OCI-LY1 (cell line): ENCODE measurements around the gene TIMM22.

ENCODE experiments used
- H2AFZ ChIP-seq: fragments of 200-600 bp; sonication (generic), shearing (Covaris generic); 2 replicates; pipeline ENCODE4 v1.6.0; 2014; ENCODE audit warnings: antibody characterized with exemption, mild to moderate bottlenecking, low read length
- H3F3A ChIP-seq: fragments of 200-600 bp; sonication (generic), shearing (Covaris generic); 2 replicates; pipeline ENCODE4 v1.6.0; 2014; ENCODE audit warnings: mild to moderate bottlenecking, antibody characterized with exemption, low read length, moderate library complexity; ENCODE audit not compliant: insufficient read depth
- H3K27ac ChIP-seq: fragments of 200-600 bp; sonication (generic); 2 replicates; pipeline ENCODE4 v1.5.1; 2014; ENCODE audit warnings: low read length, mixed run types, mild to moderate bottlenecking, low read depth; ENCODE audit not compliant: poor library complexity, severe bottlenecking
- H3K27me3 ChIP-seq: fragments of 200-600 bp; sonication (generic); 2 replicates; pipeline ENCODE4 v1.6.0; 2014; ENCODE audit warnings: antibody characterized with exemption, mild to moderate bottlenecking, low read length, moderate library complexity; ENCODE audit not compliant: insufficient read depth
- H3K36me3 ChIP-seq: fragments of 200-600 bp; sonication (generic); 2 replicates; pipeline ENCODE4 v1.6.1; 2014; ENCODE audit warnings: mild to moderate bottlenecking, antibody characterized with exemption, low read length, moderate library complexity, mixed read lengths; ENCODE audit not compliant: insufficient read depth
- H3K4me1 ChIP-seq: fragments of 200-600 bp; sonication (generic); 2 replicates; pipeline ENCODE4 v1.5.1; 2014; ENCODE audit warnings: mild to moderate bottlenecking, low read length, moderate library complexity; ENCODE audit not compliant: insufficient read depth, severe bottlenecking
- H3K4me2 ChIP-seq: fragments of 200-600 bp; sonication (generic), shearing (Covaris generic); 2 replicates; pipeline ENCODE4 v1.6.1; 2014; ENCODE audit warnings: low read length
- H3K4me3 ChIP-seq: fragments of 200-600 bp; sonication (generic); 2 replicates; pipeline ENCODE4 v1.5.1; 2014; ENCODE audit warnings: low read length, low read depth, mild to moderate bottlenecking, mixed read lengths; ENCODE audit not compliant: poor library complexity, severe bottlenecking
- H3K79me2 ChIP-seq: fragments of 200-600 bp; shearing (Covaris generic); 2 replicates; pipeline ENCODE4 v1.6.1; 2016; ENCODE audit warnings: mixed run types, low read length, mixed read lengths; ENCODE audit not compliant: insufficient read depth
- H3K9ac ChIP-seq: fragments of 200-600 bp; sonication (generic), shearing (Covaris generic); 2 replicates; pipeline ENCODE4 v1.6.1; 2014; ENCODE audit warnings: mild to moderate bottlenecking, low read length, mixed read lengths
- H3K9me2 ChIP-seq: fragments of 200-600 bp; sonication (generic), shearing (Covaris generic); 2 replicates; pipeline ENCODE4 v1.6.1; 2014; ENCODE audit warnings: low read depth, mild to moderate bottlenecking, low read length, mixed read lengths
- H3K9me3 ChIP-seq: fragments of 200-600 bp; shearing (Covaris generic); 2 replicates; pipeline ENCODE4 v1.6.1; 2014; ENCODE audit warnings: low read length, mixed read lengths
- H4K20me1 ChIP-seq: fragments of 200-600 bp; sonication (generic), shearing (Covaris generic); 2 replicates; pipeline ENCODE4 v1.6.0; 2016; ENCODE audit warnings: mild to moderate bottlenecking, low read length; ENCODE audit not compliant: insufficient read depth
- EZH2 ChIP-seq: fragments of 200-600 bp; sonication (generic), shearing (Covaris generic); IDR thresholded peaks from 2 replicates; pipeline ENCODE4 v1.8.0; 2017; ENCODE audit warnings: borderline replicate concordance, mixed run types, mild to moderate bottlenecking, antibody characterized with exemption, low read length, moderate library complexity, mixed read lengths
- TF ChIP-seq, protein P1 (sequence below): fragments of 200-600 bp; sonication (generic), shearing (Covaris generic); IDR thresholded peaks from 2 replicates; pipeline ENCODE4 v1.5.1; 2017; ENCODE audit warnings: mild to moderate bottlenecking, antibody characterized with exemption, low read length, moderate library complexity, mixed read lengths

The TIMM22 gene

DNA sequence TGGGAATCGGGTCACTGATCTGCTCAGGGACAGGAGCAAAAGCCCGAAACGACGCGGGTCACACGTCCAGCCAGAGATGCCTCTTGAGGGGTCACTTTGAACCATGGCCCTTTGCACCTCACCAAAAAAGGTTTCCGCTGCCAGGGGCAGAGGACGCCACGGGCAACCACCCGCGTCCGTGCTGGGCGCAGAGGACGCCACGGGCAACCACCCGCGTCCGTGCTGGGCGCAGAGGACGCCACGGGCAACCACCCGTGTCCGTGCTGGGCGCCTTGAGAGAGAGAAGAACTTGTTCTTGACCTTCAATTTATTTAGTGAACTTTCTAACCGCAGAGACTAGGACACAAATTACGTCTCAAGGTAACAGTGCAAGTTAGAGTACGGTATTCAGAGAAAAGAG lies 35.5 kb downstream of the TIMM22 start:
- H3K4me1 ChIP-seq: peaks cover 5% of the 10 kb centered on the region
- no peak overlapping the region for H3K9ac ChIP-seq
- H4K20me1 ChIP-seq: no peaks in the 10 kb centered on the region
- H3K27ac ChIP-seq: no peak overlapping the region
- H3F3A ChIP-seq: no peaks in the 10 kb centered on the region
- H3K27me3 ChIP-seq: no peaks in the 10 kb centered on the region
- no peaks in the 10 kb centered on the region for H3K9me2 ChIP-seq
- no peaks in the 10 kb centered on the region for H3K9me3 ChIP-seq
- TF ChIP-seq, protein P1, sequence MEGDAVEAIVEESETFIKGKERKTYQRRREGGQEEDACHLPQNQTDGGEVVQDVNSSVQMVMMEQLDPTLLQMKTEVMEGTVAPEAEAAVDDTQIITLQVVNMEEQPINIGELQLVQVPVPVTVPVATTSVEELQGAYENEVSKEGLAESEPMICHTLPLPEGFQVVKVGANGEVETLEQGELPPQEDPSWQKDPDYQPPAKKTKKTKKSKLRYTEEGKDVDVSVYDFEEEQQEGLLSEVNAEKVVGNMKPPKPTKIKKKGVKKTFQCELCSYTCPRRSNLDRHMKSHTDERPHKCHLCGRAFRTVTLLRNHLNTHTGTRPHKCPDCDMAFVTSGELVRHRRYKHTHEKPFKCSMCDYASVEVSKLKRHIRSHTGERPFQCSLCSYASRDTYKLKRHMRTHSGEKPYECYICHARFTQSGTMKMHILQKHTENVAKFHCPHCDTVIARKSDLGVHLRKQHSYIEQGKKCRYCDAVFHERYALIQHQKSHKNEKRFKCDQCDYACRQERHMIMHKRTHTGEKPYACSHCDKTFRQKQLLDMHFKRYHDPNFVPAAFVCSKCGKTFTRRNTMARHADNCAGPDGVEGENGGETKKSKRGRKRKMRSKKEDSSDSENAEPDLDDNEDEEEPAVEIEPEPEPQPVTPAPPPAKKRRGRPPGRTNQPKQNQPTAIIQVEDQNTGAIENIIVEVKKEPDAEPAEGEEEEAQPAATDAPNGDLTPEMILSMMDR: no peak
- no peak for TF ChIP-seq EZH2
- no peak overlapping the region for H3K4me3 ChIP-seq
- H2AFZ ChIP-seq: no peak overlapping the region
- no peaks in the 10 kb centered on the region for H3K79me2 ChIP-seq
- H3K4me2 ChIP-seq: no peak overlapping the region
- H3K36me3 ChIP-seq: no peaks in the 10 kb centered on the region

DNA sequence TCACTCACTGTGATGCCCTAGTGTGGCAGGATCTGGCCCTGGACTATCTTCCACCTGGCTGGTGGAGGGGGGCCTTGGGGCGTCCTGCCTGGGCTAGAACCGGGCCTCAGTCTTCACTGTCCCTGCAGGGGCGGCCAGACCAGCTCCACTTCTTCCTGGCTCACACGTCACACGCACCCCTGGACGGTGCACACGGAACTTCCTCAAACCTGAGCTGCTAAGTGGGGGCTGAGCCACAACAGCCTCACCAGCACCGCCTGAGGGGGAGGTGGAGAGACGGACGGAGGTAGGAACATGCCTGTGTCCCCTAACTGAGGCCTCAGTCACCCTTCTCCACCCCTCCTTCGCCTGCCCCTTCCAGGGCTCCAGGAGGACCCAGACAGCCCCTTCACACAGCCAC lies 36.6 kb downstream of the TIMM22 start:
- H3K79me2 ChIP-seq: no peaks in the 10 kb centered on the region
- H3K4me3 ChIP-seq: no peak overlapping the region
- no peaks in the 10 kb centered on the region for H4K20me1 ChIP-seq
- H3K9me2 ChIP-seq: no peaks in the 10 kb centered on the region
- H3K27me3 ChIP-seq: no peaks in the 10 kb centered on the region
- TF ChIP-seq, protein P1: no peak
- no peak for TF ChIP-seq EZH2
- no peak overlapping the region for H2AFZ ChIP-seq
- peaks cover 5% of the 10 kb centered on the region for H3K4me1 ChIP-seq
- H3K4me2 ChIP-seq: no peak overlapping the region
- no peaks in the 10 kb centered on the region for H3K36me3 ChIP-seq
- H3K9me3 ChIP-seq: no peaks in the 10 kb centered on the region
- no peak overlapping the region for H3K9ac ChIP-seq
- H3K27ac ChIP-seq: no peak overlapping the region
- H3F3A ChIP-seq: no peaks in the 10 kb centered on the region

DNA sequence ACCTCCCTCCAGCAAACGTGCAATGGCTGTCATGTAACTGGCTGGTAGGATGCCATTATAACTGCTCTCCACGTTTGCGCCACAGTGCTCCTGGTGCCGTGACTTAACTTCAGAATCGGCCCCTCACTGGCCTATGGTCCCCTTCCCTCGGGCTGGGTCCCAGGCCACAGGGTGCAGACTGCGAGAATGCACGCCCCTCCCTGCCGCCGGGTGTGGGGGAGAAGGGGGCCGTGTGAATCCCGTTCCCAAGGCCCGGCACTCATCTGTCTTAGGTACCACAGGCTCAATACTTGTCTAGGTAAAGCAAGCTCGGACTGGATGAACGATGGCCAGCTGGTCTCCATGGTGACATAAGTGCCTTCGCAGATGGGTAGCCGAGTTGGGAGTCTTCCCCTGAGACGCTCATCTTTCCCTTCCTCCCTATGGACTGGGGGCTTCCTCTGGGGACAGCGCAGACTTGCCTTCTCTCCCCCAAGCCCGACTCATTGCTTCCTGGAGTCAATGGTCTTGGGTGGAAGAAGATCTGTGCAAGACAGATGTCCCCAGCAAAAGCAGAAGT lies 37.8 kb downstream of the TIMM22 start:
- H3K27me3 ChIP-seq: no peaks in the 10 kb centered on the region
- H3K27ac ChIP-seq: no peak overlapping the region
- no peaks in the 10 kb centered on the region for H3F3A ChIP-seq
- H3K9ac ChIP-seq: no peak overlapping the region
- no peaks in the 10 kb centered on the region for H3K9me2 ChIP-seq
- no peaks in the 10 kb centered on the region for H3K36me3 ChIP-seq
- peaks cover 5% of the 10 kb centered on the region for H3K4me1 ChIP-seq
- H4K20me1 ChIP-seq: no peaks in the 10 kb centered on the region
- H2AFZ ChIP-seq: no peak overlapping the region
- no peaks in the 10 kb centered on the region for H3K9me3 ChIP-seq
- H3K4me3 ChIP-seq: no peak overlapping the region
- no peak overlapping the region for H3K4me2 ChIP-seq
- TF ChIP-seq EZH2: no peak
- TF ChIP-seq, protein P1: no peak
- no peaks in the 10 kb centered on the region for H3K79me2 ChIP-seq
